Astrocyte (in vitro differentiated cells and primary cell): ENCODE data around the gene LPCAT3.

ENCODE experiments used
- EZH2 ChIP-seq: IDR thresholded peaks from 2 replicates; pipeline ENCODE4 v1.6.1; 2012; ENCODE audit warnings: mild to moderate bottlenecking, low read length, inconsistent platforms; ENCODE audit not compliant: insufficient read depth
- TF ChIP-seq, protein P1 (sequence below): IDR thresholded peaks from 2 replicates; pipeline ENCODE4 v1.5.1; 2011; ENCODE audit warnings: low read depth, mild to moderate bottlenecking, inconsistent platforms, low read length, moderate library complexity; ENCODE audit not compliant: insufficient read depth

DNA sequence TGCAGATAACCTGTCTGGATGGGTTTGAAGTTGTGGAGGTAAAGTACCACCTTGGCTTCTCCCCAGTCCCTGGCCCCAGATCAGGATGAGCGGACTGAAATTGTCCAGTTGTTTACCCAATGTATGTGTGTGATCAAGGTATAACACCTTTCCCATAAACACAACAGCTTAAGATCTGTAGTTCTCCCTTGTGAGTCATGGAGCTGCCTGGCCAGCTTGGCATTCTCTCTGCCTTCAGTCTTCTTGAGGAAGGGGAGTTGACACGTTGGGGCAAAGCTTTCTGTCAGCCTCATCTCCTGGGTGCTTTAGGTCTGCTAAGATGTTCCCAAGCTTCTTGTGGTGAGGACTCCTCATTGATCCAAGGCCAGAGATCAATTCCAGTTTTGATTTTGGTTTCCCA lies 48.3 kb upstream of the LPCAT3 start:
- TF ChIP-seq, protein P1, sequence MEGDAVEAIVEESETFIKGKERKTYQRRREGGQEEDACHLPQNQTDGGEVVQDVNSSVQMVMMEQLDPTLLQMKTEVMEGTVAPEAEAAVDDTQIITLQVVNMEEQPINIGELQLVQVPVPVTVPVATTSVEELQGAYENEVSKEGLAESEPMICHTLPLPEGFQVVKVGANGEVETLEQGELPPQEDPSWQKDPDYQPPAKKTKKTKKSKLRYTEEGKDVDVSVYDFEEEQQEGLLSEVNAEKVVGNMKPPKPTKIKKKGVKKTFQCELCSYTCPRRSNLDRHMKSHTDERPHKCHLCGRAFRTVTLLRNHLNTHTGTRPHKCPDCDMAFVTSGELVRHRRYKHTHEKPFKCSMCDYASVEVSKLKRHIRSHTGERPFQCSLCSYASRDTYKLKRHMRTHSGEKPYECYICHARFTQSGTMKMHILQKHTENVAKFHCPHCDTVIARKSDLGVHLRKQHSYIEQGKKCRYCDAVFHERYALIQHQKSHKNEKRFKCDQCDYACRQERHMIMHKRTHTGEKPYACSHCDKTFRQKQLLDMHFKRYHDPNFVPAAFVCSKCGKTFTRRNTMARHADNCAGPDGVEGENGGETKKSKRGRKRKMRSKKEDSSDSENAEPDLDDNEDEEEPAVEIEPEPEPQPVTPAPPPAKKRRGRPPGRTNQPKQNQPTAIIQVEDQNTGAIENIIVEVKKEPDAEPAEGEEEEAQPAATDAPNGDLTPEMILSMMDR, result no peak
- no peak for TF ChIP-seq EZH2
